ENCODE results near the gene PCDH1. TPM values are rescaled to one million over a fixed set of nuclear protein-coding genes. Genes with fewer than 3 reads are reported as not detected.
A peak's percentile ranks its signal among the peaks of the same experiment; 100 is the strongest.

The PCDH1 gene
- total RNA-seq, 6 experiments from 2014 or later = 20.8 to 44.1 (median 29.4) TPM

- H3K9me3 ChIP-seq = no peaks in the 10 kb centered on the region
- TF ChIP-seq POLR2A (IDR thresholded peaks at IDR 0.05) (no peak), CTCF (IDR thresholded peaks at IDR 0.05) (peak; percentile 25 to 55 (median 42))
- no peaks in the 10 kb centered on the region for H3K4me1 ChIP-seq
- intact Hi-C loops (cut with DNase I) = no loop called here
- H3K27me3 ChIP-seq = no peaks in the 10 kb centered on the region
- WGBS (ENCODE audit: insufficient coverage, low coverage, low lambda C conversion rate, missing lambda C conversion rate) = 31% methylated on average over 3 of the region's 3 CpGs
- H3K27ac ChIP-seq = no peak overlapping the region
- H3K4me3 ChIP-seq = no peak overlapping the region
- no peaks in the 10 kb centered on the region for H3K36me3 ChIP-seq
- peak in 3 of 4 donors; percentile 61 to 78 (median 72) for ATAC-seq
- DNase-seq = no peak
Measured at GRCh38 chr5:141889282-141889871, 11.2 kb upstream of the PCDH1 start.

GRCh38 chr5:141883892-141884318 is 5.7 kb upstream of the PCDH1 start:
- Histone ChIP-seq H3K27ac (no peak overlapping the region), H3K4me1 (peaks cover 0 to 2% (median 0%) of the 10 kb centered on the region in 4 donors), H3K4me3 (no peak overlapping the region), H3K9me3 (no peaks in the 10 kb centered on the region), H3K36me3 (no peaks in the 10 kb centered on the region), H3K27me3 (no peaks in the 10 kb centered on the region)
- WGBS (ENCODE audit: insufficient coverage, low coverage, low lambda C conversion rate, missing lambda C conversion rate) = 31% methylated on average over 8 of the region's 8 CpGs
- TF ChIP-seq CTCF (IDR thresholded peaks at IDR 0.05) (no peak), POLR2A (IDR thresholded peaks at IDR 0.05) (no peak)
- ATAC-seq (no peak), DNase-seq (no peak)
- intact Hi-C loops (cut with DNase I) = loop anchor here (5.0 kb wide), 3 partner anchors 73 to 192 kb away; partner anchors contain the start of gene PCDH12 (in 1 of the 2)

DNA sequence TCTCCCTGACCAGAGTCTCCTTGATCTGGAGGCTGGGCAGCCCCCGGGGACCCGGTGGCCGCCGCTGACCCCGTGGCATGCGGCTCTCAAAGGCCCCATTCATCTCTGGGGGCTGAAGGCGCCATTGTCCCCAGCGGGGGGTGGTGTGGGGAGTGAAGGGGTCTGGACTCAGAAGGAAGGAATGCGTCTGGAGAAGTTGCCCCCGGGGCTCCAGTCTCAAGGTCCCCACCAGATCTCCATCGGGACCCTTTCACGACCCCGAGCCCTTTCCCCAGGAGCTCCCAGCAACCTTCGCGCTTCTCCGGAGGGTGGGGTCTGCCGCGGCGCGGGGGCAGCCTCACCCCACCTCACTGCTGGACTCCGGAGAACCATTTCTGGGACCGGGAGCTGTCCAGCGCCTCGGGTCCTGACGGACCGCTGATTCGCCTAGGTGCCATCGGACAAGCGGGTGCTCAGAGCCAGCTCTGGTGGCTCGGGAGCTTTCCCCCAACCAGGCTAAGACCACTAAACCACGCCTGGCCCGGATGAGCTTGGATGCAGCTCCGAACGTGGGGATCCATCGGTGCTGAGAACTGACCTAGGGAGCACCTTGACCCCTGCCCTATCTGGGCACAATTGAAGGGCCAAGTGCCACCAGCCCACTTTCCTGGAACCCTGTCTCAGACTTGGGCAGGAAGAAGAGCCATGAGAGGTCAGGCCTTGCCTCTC is 5.1 kb upstream of the PCDH1 start:
- peaks cover 0 to 4% (median 0%) of the 10 kb centered on the region in 4 donors for H3K4me1 ChIP-seq

GRCh38 chr5:141882594-141883183 is 4.5 kb upstream of the PCDH1 start:
- H3K9me3 ChIP-seq = no peaks in the 10 kb centered on the region
- H3K27me3 ChIP-seq = no peaks in the 10 kb centered on the region
- H3K36me3 ChIP-seq = no peaks in the 10 kb centered on the region
- 12% methylated on average over 13 of the region's 13 CpGs for WGBS (ENCODE audit: insufficient coverage, low coverage, low lambda C conversion rate, missing lambda C conversion rate)
- ATAC-seq = no peak
- TF ChIP-seq CTCF (IDR thresholded peaks at IDR 0.05) (no peak), POLR2A (IDR thresholded peaks at IDR 0.05) (no peak)
- H3K4me1 ChIP-seq = peaks cover 0 to 4% (median 0%) of the 10 kb centered on the region in 4 donors
- intact Hi-C loops (cut with DNase I) = loop anchor here (5.0 kb wide), 3 partner anchors 75 to 190 kb away; partner anchors contain the start of gene PCDH12 (in 1 of the 2)
- no peak overlapping the region for H3K27ac ChIP-seq
- H3K4me3 ChIP-seq = no peak overlapping the region
- no peak for DNase-seq

More for the DNA sequence above, 5.1 kb upstream of the PCDH1 start:
- no peak overlapping the region for H3K27ac ChIP-seq
- 3% methylated on average over 10 of the region's 35 CpGs for WGBS (ENCODE audit: insufficient coverage, low coverage, low lambda C conversion rate, missing lambda C conversion rate)
- DNase-seq = no peak
- no peak for TF ChIP-seq CTCF (IDR thresholded peaks at IDR 0.05)
- TF ChIP-seq POLR2A (IDR thresholded peaks at IDR 0.05) = no peak
- H3K4me3 ChIP-seq = no peak overlapping the region
- H3K27me3 ChIP-seq = no peaks in the 10 kb centered on the region
- ATAC-seq = no peak
- intact Hi-C loops (cut with DNase I) = loop anchor here (5.0 kb wide), 3 partner anchors 74 to 191 kb away; partner anchors contain the start of gene PCDH12 (in 1 of the 2)
- H3K36me3 ChIP-seq = no peaks in the 10 kb centered on the region
- no peaks in the 10 kb centered on the region for H3K9me3 ChIP-seq

All from right lobe of liver (tissue), 6 donors.